GM06990 (cell line): Measurements from ENCODE around the gene UMOD.

Experiments used
- DNase-seq: peaks from one replicate; pipeline ENCODE4 v3.0.0-alpha.2; 2011; ENCODE audit not compliant: insufficient read length; ENCODE audit errors: extremely low read depth
- H3K27me3 ChIP-seq: replicated peaks from 2 replicates; pipeline ENCODE4 v1.6.0; 2011; ENCODE audit warnings: low read length; ENCODE audit not compliant: control insufficient read depth, insufficient read depth
- H3K36me3 ChIP-seq: 2 replicates; pipeline ENCODE4 v1.5.1; 2011; ENCODE audit warnings: low read length; ENCODE audit not compliant: control insufficient read depth, insufficient read depth
- H3K4me3 ChIP-seq: replicated peaks from 2 replicates; pipeline ENCODE4 v1.5.1; 2011; ENCODE audit warnings: low read depth, mild to moderate bottlenecking, control low read depth, low read length
- TF ChIP-seq, protein P1 (sequence below): IDR thresholded peaks from 2 replicates; pipeline ENCODE4 v1.5.1; 2011; ENCODE audit warnings: low read length, control low read depth, mild to moderate bottlenecking, inconsistent platforms; ENCODE audit not compliant: insufficient read depth, poor library complexity, severe bottlenecking

The UMOD gene

DNA sequence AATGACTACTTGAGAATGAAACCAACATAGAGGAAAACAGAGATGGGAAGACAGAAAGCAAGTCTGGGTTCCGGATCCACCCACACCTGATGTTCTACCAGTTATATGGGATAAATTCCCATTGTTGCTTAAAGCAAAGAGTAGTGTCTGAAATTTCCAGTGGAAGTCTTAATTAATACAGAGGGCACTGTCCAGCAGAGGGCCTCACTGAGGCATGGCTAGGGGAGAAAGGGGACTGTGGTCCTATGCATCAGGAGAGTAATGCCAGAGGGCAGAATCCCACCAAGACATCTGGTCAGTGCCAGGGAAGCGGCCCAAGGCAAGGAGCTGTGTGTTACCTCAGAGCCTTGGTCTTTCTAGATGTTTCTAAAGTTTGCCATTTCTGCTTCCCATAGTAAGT lies 7.5 kb upstream of the UMOD start:
- Histone ChIP-seq H3K4me3 (no peak overlapping the region), H3K27me3 (0 out of 2 replicates have a peak, but pooled peaks cover 1% of the 10 kb centered on the region), H3K36me3 (no peaks in the 10 kb centered on the region)
- TF ChIP-seq, protein P1, sequence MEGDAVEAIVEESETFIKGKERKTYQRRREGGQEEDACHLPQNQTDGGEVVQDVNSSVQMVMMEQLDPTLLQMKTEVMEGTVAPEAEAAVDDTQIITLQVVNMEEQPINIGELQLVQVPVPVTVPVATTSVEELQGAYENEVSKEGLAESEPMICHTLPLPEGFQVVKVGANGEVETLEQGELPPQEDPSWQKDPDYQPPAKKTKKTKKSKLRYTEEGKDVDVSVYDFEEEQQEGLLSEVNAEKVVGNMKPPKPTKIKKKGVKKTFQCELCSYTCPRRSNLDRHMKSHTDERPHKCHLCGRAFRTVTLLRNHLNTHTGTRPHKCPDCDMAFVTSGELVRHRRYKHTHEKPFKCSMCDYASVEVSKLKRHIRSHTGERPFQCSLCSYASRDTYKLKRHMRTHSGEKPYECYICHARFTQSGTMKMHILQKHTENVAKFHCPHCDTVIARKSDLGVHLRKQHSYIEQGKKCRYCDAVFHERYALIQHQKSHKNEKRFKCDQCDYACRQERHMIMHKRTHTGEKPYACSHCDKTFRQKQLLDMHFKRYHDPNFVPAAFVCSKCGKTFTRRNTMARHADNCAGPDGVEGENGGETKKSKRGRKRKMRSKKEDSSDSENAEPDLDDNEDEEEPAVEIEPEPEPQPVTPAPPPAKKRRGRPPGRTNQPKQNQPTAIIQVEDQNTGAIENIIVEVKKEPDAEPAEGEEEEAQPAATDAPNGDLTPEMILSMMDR = peak; percentile 46
- DNase-seq = no peak

DNA sequence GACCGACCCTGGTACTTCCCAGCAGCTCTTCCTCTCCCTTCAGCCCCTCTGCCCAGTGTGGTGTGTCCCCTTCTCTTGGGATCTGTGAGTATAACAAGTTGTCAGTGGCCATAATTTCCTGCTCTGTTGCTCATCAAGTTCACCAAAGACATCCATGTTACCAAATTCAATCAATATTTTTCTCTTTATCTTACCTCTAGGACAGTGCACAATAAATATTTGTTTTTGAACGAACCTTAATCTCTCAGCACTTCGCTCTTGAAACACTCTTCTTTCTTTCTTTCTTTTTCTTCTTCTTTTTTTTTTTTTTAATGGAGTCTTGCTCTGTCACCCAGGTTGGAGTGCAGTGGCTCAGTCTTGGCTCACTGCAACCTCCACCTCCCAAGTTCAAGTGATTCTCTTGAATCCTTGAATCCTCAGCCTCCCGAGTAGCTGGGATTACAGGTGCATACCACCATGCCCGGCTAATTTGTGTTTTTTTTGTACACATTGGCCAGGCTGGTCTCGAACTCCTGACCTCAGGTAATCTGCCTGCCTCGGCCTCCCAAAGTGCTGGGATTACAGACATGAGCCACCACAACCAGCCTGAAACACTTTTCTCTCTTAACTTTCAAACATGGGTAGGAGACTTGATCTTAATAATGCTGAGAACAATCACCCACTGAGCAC lies 2.7 kb upstream of the UMOD start:
- Histone ChIP-seq H3K4me3 (no peak overlapping the region), H3K36me3 (no peaks in the 10 kb centered on the region), H3K27me3 (no peaks in the 10 kb centered on the region)
- TF ChIP-seq, protein P1 = no peak
- no peak for DNase-seq

DNA sequence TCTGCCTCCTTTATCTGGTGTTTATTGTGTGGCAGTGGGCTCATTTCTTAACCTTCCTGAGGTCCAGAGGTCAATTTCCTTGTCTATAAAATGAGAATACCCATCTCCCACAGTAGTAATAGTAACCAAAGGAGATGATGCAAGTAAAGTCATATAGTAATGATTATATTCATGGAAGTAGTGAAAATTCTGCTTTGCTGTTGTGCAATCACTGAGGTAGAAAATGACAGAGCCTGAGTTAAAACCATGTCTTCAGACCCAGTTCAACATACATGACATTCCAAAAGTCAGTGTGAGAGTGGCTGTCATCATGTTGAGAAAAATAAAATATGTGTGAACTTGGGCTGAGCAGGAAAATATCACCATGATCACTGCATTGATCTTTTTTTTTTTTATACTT lies 864 bp upstream of the UMOD start:
- TF ChIP-seq, protein P1 = no peak
- no peak for DNase-seq
- no peak overlapping the region for H3K4me3 ChIP-seq
- H3K27me3 ChIP-seq = no peaks in the 10 kb centered on the region
- no peaks in the 10 kb centered on the region for H3K36me3 ChIP-seq

DNA sequence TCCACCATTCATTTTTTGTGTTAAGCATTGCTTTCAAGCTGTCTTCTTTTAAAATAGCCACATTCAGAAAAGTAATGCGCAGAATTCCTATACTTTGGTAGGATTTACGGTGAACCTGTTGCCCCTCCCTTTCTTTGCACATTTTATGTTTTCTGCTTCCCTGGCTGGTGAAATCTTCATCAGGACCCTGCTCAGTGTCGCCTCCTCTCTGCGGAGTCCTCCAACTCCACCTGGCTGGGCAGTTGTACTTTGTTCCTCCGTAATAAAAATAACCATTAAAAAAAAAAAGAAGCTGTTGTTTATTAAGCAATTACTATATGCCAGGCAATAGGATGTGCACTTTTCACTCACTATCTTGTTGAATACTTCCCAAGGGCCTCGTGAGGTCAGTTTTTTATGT lies 2.9 kb downstream of the UMOD start:
- H3K27me3 ChIP-seq = no peaks in the 10 kb centered on the region
- H3K4me3 ChIP-seq = no peak overlapping the region
- no peaks in the 10 kb centered on the region for H3K36me3 ChIP-seq
- DNase-seq = no peak
- TF ChIP-seq, protein P1 = no peak

DNA sequence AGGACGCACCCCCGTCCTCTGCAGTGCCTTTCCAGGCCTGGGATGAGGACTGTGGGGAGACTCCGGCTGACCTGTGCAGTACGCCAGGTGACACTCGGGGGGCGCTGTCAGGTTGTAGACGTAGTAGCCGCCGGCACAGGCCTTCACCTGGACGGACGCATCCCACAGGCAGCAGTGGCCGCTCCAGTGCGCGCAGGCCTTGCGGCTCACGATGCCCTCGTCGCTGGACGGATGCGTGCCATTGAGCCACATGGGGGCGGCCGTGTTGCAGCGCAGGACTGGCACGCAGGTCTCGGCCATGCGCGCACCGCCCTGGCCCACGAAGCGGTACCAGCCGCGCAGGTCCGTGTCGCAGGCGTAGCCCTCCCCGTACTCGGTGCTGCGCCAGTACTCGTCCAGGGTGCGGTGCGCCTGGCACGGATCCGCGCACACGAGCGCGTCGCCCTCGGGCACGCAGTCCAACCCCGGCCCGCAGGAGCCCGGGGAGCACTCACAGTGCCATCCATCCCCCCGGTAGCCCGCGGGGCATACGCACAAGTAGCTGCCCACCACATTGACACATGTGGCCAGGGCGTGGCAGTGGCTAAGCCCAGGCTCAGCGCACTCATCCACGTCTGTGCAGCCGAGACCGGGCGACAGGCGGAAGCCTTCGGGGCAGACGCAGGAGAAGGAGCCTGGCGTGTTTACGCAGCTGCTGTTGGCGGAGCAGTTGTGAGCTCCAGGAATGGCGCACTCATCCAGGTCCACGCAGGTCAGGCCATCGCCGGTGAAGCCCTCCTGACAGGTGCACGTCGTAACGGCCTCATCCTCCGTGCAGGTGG lies 3.9 kb downstream of the UMOD start:
- TF ChIP-seq, protein P1 = no peak
- peak; percentile 11 for DNase-seq
- H3K27me3 ChIP-seq = no peaks in the 10 kb centered on the region

More for the DNA sequence above, 3.9 kb downstream of the UMOD start:
- Histone ChIP-seq H3K4me3 (no peak overlapping the region), H3K36me3 (no peaks in the 10 kb centered on the region)
